ENCODE measurements around the gene INPP5A. TPM values are rescaled to one million over a fixed set of nuclear protein-coding genes. Genes with fewer than 3 reads are reported as not detected.

Gene INPP5A
- total RNA-seq, 1 donor from 2014 or later: 20.9 TPM

GRCh38 chr10:132611026-132611910 is 73.7 kb downstream of the INPP5A start:
- DNase-seq (ENCODE audit: low read depth in 2 of 2): no peak

- no peak for DNase-seq (ENCODE audit: low read depth in 2 of 2)
These were observed 74.4 kb downstream of the INPP5A start for GRCh38 chr10:132611986-132612385.

- DNase-seq (ENCODE audit: low read depth in 2 of 2): no peak
These were observed 75.3 kb downstream of the INPP5A start for GRCh38 chr10:132612571-132613504.

GRCh38 chr10:132613566-132614348 is 76.2 kb downstream of the INPP5A start:
- DNase-seq (ENCODE audit: low read depth in 2 of 2): no peak

- no peak for DNase-seq (ENCODE audit: low read depth in 2 of 2)
These were observed 77.1 kb downstream of the INPP5A start for GRCh38 chr10:132614431-132615340.

GRCh38 chr10:132615341-132616169 is 78.0 kb downstream of the INPP5A start:
- no peak for DNase-seq (ENCODE audit: low read depth in 2 of 2)

- no peak for DNase-seq (ENCODE audit: low read depth in 2 of 2)
These were observed 78.8 kb downstream of the INPP5A start for GRCh38 chr10:132616170-132616995.

DNA sequence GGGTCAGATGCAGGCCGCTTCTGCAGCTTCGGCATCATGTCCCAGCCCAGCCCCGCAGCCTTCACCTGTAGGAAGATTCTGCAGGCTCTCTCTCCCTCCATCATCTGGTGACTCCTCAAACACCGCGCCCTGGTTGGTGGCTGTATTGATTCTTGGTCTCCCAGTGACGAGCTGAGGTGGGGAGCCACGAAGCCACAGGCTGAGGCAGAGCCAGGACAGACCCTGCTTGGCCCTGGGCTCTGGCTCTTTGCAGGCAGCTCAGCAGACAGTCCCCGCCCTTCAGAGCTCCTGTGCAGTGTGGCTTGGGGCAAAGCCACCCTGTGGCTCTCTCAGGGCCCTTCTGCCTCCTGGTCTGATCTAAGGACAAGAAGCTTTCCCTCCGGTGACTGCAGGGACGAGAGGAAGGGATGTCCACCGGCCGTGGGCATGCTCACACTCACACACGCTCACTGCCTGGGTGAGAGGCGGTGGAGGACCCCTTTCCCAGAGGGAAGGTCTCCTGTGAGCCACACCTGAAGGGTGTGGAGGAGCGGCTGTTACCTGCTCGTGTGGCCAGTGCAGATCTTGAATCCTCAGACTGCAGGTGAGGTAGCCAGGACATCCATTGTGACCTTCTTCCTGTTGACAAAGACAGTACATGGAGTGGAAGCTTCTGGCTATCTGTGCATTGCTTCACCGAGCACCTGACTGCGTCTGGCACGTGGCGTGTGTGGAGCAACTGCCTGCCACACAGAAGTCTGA is 79.6 kb downstream of the INPP5A start:
- DNase-seq (ENCODE audit: low read depth in 2 of 2): no peak

- no peak for DNase-seq (ENCODE audit: low read depth in 2 of 2)
These were observed 80.1 kb downstream of the INPP5A start for GRCh38 chr10:132617737-132618052.

DNA sequence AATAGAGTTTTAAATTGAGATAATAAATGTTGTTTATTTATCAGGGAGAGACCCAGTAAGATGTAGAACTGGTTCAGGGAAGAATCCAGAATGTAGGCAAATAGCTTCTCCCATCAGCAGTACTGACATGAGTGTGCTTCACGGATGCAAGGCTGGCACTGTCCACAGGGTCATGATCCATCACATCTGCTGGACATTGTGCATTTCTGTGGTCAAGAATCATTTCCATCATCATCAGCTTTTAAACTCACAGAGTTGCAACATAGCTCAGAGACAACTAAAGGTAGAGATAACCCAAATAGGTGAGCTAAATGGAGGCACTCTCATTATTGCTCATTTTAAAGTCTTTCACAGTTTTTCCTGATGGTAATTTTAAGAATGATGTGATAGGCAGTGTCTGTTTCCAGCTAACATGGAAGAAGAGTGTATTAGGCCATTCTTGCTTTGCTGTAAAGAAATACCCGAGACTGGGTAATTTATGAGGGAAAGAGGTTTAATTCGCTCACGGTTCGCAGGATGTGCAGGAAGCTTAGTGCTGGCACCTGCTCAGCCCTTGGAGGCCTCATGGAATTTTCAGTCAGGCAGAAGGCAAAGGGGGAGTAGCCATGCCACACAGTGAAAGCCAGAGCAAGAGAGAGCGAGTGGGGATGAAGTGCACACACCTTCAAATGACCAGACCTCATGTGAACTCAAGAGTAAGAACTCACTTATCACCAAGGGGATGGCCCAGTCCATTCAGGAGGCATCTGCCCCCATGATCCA is 80.8 kb downstream of the INPP5A start:
- no peak for DNase-seq (ENCODE audit: low read depth in 2 of 2)

GRCh38 chr10:132619927-132620326 is 82.3 kb downstream of the INPP5A start:
- no peak for DNase-seq (ENCODE audit: low read depth in 2 of 2)

DNA sequence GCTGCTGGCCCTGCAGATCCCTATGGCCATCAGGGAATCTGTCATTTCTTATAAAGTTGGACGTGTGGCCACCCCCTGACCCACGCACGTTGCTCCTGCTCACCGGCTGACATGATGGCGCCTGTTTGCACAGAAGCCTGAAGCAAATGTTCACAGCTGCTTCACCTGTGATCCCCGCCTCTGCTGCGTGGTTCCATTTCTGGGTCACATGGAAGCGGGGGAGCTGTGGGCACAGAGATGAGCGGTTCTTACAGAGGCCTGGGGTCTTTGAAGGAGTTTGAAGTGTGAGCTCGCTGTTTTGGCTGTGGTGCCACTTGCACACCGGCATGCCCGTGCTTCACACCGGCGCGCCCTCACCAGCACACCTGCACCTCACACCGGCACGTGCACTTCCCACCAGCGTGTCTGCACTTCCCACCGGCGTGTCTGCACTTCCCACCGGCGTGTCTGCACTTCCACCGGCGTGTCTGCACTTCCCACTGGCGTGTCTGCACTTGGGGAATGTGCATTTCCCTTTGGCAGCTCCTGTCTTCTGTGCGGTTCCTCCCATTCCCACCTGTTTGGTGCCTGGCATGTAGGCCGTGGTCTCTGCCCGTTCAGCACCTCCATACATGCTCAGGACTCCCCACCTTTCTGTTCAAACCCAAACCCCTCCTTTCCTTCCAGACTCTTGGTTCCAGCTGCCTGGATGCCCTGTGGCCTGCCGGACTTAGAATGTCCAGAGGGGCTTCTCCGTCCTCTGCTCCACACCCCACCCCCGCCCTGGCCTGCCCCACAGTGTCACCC is 86.7 kb downstream of the INPP5A start:
- DNase-seq (ENCODE audit: low read depth in 2 of 2): no peak

DNA sequence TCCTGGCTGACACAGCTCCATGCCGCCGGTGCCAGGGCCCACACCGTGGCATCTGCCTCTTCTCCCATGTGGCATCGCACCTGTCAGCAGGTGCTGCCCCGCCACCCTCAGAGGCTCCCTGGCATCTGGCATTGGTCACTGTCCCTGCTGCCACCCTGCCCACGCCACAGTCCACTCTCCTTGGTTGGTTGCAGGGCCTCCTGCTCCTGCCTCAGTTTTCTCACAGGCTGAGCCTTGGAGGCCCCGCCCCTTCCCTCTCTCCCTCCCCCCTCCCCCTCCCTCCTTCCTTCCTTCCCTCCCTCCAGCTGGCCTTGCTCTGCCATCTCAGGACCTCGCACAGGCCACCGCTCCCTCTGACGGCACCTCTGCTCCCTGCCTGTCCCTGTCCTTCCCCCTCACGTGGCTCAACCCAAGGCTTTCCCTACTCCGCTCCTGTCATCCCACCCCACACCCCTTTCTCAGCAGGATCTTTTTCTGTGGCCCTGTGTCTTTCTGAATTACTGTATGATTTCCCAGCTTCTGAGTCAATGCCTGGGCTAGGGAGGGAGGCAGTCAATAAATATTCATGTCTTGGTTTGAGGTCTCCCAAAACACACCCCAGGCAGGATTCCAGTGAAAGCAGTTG is 87.4 kb downstream of the INPP5A start:
- no peak for DNase-seq (ENCODE audit: low read depth in 2 of 2)

DNA sequence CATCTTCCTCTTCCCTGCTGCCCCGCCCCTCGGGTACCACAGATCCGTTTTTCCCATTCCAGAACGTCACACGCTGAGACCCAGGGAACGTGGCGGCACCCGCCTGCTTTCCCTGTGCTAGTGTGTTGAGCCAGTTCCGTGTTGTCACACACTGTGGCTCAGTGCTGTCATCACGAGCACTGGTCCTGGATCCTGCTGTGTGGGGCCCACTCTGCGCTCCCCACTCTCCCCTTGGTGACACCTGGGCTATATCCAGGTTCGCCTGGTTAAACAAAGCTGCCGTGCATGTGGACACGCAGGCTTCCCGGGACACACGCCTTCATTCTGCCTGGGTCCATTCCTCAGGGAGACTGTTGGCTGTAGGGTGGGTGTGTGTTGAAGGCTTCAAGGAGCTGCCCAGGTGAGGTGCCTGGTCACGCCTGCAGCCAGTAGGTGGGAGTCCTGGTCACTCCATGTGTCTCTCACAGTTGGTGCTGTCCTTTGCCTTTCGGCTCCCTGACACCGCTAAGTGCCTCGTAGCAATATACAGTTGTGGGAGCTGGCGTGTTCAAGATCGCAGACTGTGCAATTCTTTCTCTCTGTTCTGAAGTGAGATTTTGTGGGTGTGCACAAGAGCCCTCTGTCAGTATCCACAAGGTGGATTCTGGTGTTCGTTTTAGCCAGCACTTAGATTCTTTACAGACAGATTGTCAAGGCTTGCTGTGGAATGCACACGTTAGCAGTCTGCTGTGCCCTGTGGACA is 88.6 kb downstream of the INPP5A start:
- DNase-seq (ENCODE audit: low read depth in 2 of 2): no peak
